ENCODE results near the gene CBLIF.
"Not testable (repeated sequence)": the region's sequence is repeated elsewhere in the genome, so short reads cannot be mapped to it uniquely, and the experiment has no call there.

The CBLIF gene

DNA sequence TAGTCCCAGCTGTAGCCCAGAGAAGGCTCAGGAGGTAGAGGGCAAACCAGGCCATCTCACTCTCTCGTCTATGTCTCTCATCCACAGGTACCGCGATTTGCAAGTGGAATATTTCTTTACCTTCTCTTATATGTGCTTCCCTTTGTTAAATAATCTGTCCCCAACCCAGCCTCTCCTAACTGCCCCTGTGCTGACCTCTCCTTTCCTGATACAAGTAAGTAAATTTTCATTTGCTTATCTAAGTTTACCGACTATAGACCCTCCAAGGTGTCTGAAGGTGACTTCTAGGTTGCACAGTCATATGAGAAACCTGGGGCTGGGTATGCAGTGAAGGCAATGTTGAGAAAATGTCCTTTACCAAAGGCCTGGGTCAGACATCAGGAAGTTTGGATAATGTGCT, at the start of gene CBLIF:
Gene CBLIF (minus strand): TSS at position 101 of the 400 bp plus-strand sequence. CDS start 46 bp downstream, at position 55.
- no peak for DNase-seq (ENCODE audit: low read depth in 1 of 2, low spot score in 1 of 2)
- no peak for TF ChIP-seq JUND (IDR thresholded peaks at IDR 0.05; ENCODE audit: low read depth)
- in situ Hi-C loops (cut with HindIII; ENCODE audit: low pct_unique_long_range_greater_than_20kb, low sequenced_read_pairs) = no loop called here

GRCh38 chr11:59894616-59895015, 49.3 kb upstream of the CBLIF start:
- in situ Hi-C loops (cut with HindIII; ENCODE audit: low pct_unique_long_range_greater_than_20kb, low sequenced_read_pairs) = no loop called here
- TF ChIP-seq JUND (IDR thresholded peaks at IDR 0.05; ENCODE audit: low read depth) = no peak
- no peak for DNase-seq (ENCODE audit: low read depth in 1 of 2, low spot score in 1 of 2)

DNA sequence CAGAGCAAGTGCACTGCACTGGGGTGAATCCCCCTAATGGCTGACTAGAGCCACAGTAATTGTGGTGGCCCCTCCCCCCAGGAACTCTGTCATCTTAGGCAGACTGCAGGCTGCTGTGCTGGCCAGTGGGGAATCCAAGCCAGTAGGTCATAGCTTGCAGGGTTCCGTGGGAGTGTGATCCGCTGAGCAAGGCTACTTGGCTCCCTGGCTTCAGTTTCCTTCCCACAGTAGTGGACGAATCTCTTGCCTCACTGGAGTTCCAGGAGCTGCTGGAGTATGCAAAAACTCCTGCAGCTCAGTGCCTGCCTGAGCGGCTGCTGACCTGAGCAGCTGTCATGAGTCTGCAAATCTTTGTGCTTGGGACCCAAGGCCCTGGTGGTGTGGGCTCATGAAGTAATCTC, 46.5 kb upstream of the CBLIF start:
- DNase-seq (ENCODE audit: low read depth in 1 of 2, low spot score in 1 of 2) = no peak
- in situ Hi-C loops (cut with HindIII; ENCODE audit: low pct_unique_long_range_greater_than_20kb, low sequenced_read_pairs) = no loop called here
- no peak for TF ChIP-seq JUND (IDR thresholded peaks at IDR 0.05; ENCODE audit: low read depth)

DNA sequence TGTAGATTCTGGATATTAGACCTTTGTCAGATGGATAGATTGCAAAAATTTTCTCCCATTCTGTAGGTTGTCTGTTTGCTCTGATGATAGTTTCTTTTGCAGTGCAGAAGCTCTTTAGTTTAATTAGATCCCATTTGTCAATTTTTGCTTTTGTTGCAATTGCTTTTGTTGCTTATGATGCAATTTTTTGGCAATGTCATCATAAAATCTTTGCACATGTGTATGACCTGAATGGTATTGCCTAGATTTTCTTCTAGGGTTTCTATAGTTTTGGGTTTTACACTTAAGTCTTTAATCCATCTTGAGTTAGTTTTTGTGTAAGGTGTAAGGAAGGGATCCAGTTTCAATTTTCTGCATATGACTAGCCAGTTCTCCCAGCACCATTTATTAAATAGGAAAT, 41.9 kb upstream of the CBLIF start:
- DNase-seq (ENCODE audit: low read depth in 1 of 2, low spot score in 1 of 2); in situ Hi-C loops (cut with HindIII; ENCODE audit: low pct_unique_long_range_greater_than_20kb, low sequenced_read_pairs): not testable (repeated sequence)

GRCh38 chr11:59883597-59883996, 38.3 kb upstream of the CBLIF start:
- no peak for TF ChIP-seq JUND (IDR thresholded peaks at IDR 0.05; ENCODE audit: low read depth)
- DNase-seq (ENCODE audit: low read depth in 1 of 2, low spot score in 1 of 2) = no peak
- in situ Hi-C loops (cut with HindIII; ENCODE audit: low pct_unique_long_range_greater_than_20kb, low sequenced_read_pairs) = no loop called here

DNA sequence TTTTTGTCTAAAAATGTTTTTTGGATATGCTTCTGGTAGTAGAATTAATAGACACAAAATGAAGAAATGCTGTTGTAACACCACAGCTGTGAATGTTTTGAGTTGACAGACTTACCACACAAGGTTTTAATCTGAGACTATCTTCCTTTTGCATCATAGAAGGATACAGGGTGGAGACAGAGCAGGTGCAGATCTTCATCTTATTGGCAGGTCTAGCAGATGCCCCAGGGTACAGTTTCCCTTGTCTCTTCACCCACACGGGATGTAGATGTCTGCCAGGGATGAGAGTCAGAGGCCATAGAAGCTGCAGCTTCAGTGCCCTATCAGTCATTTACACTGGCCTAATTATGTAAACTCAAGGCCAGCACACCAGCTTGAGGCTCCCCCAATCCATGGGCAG, 34.3 kb upstream of the CBLIF start:
- no peak for TF ChIP-seq JUND (IDR thresholded peaks at IDR 0.05; ENCODE audit: low read depth)
- no peak for DNase-seq (ENCODE audit: low read depth in 1 of 2, low spot score in 1 of 2)
- in situ Hi-C loops (cut with HindIII; ENCODE audit: low pct_unique_long_range_greater_than_20kb, low sequenced_read_pairs) = no loop called here

DNA sequence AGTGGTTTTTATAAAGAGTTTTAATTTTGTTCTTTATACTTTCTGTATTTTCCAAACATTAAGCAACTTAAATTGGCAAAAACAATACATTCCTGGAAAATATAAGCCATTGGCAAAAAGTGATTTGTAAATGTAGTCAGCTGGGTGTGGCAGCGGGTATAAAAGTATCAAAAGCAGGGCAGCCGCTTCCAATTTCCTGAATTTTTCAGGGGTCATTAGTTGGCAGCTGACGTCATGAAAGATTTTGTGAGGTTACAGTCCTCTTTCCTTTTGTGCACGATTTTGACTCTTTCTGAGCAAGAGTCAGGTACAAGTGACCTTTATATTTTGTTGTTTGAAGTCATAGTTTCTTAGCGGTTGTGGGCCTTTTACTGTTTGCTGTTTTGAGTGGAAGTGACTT, 33.3 kb upstream of the CBLIF start, which contains the start of gene OOSP3:
Gene OOSP3 (plus strand): TSS at position 208 of the 400 bp plus-strand sequence. CDS start 27 bp downstream, at position 235.
- DNase-seq (ENCODE audit: low read depth in 1 of 2, low spot score in 1 of 2) = no peak
- TF ChIP-seq JUND (IDR thresholded peaks at IDR 0.05; ENCODE audit: low read depth) = no peak
- in situ Hi-C loops (cut with HindIII; ENCODE audit: low pct_unique_long_range_greater_than_20kb, low sequenced_read_pairs) = no loop called here

GRCh38 chr11:59877784-59878183, 32.5 kb upstream of the CBLIF start:
- in situ Hi-C loops (cut with HindIII; ENCODE audit: low pct_unique_long_range_greater_than_20kb, low sequenced_read_pairs) = no loop called here
- DNase-seq (ENCODE audit: low read depth in 1 of 2, low spot score in 1 of 2) = no peak
- TF ChIP-seq JUND (IDR thresholded peaks at IDR 0.05; ENCODE audit: low read depth) = no peak

DNA sequence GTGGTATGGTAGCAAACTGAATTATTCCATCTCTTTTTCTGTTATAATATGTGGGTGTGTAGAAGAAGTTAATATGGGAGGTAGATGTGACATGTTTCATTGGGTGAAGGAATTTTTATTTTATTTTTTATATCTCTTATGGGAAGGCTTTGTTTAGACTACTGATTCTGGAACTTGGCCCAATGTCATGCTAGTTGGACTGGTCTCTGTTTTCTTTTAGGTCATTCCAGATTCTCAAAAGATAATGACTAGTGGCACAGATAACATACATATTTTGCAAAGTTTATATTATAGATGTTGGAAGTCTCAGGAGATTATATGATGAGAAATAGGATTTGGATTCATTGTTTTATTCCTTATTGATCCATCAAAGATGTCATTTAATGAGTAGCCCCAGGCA, 32.0 kb upstream of the CBLIF start:
- no peak for DNase-seq (ENCODE audit: low read depth in 1 of 2, low spot score in 1 of 2)
- no peak for TF ChIP-seq JUND (IDR thresholded peaks at IDR 0.05; ENCODE audit: low read depth)
- in situ Hi-C loops (cut with HindIII; ENCODE audit: low pct_unique_long_range_greater_than_20kb, low sequenced_read_pairs) = no loop called here

- TF ChIP-seq JUND (IDR thresholded peaks at IDR 0.05; ENCODE audit: low read depth) = no peak
- DNase-seq (ENCODE audit: low read depth in 1 of 2, low spot score in 1 of 2) = no peak
- in situ Hi-C loops (cut with HindIII; ENCODE audit: low pct_unique_long_range_greater_than_20kb, low sequenced_read_pairs) = no loop called here
Measured at GRCh38 chr11:59875856-59876519, 30.7 kb upstream of the CBLIF start.

DNA sequence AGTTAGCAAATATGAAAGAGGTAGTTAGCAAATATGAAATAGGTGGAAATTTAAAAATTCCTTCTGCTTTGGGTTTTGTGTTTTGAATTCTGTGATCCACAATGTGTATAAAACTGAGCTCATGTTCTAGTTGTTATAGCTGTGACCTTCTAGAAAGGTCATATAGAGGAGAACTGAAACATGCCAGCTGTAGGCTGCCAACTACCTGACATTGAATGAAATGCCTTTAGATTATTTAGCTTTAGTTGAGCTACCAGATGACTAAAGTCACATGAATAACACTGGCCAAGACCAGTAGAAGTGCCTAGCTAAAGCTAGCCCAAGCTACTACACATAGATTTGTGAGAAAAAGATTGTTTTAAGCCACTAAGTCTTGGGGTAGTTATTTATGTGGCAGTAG, 26.8 kb upstream of the CBLIF start:
- in situ Hi-C loops (cut with HindIII; ENCODE audit: low pct_unique_long_range_greater_than_20kb, low sequenced_read_pairs) = no loop called here
- no peak for DNase-seq (ENCODE audit: low read depth in 1 of 2, low spot score in 1 of 2)
- TF ChIP-seq JUND (IDR thresholded peaks at IDR 0.05; ENCODE audit: low read depth) = no peak

DNA sequence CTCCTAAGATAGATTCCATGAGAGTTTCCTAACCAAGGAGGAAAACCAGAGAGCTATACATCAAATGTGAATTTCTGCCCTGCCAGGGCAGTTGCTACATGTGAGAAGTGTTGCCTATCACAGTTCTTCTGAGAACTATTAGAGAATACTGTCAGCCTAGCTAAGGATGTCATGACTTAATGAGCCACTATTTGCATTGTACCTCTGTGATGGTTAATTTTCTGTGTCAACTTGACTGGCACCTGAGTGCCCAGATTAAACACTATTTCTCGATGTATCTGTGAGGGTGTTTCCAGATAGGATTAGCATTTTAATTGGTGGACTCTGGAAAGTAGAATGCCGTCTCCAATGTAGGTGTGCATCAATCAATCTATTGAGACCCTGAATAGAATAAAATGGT, 22.6 kb upstream of the CBLIF start:
- in situ Hi-C loops (cut with HindIII; ENCODE audit: low pct_unique_long_range_greater_than_20kb, low sequenced_read_pairs) = no loop called here
- TF ChIP-seq JUND (IDR thresholded peaks at IDR 0.05; ENCODE audit: low read depth) = no peak
- DNase-seq (ENCODE audit: low read depth in 1 of 2, low spot score in 1 of 2) = no peak

GRCh38 chr11:59866836-59867235, 21.5 kb upstream of the CBLIF start:
- DNase-seq (ENCODE audit: low read depth in 1 of 2, low spot score in 1 of 2) = no peak
- TF ChIP-seq JUND (IDR thresholded peaks at IDR 0.05; ENCODE audit: low read depth) = no peak
- in situ Hi-C loops (cut with HindIII; ENCODE audit: low pct_unique_long_range_greater_than_20kb, low sequenced_read_pairs) = no loop called here

DNA sequence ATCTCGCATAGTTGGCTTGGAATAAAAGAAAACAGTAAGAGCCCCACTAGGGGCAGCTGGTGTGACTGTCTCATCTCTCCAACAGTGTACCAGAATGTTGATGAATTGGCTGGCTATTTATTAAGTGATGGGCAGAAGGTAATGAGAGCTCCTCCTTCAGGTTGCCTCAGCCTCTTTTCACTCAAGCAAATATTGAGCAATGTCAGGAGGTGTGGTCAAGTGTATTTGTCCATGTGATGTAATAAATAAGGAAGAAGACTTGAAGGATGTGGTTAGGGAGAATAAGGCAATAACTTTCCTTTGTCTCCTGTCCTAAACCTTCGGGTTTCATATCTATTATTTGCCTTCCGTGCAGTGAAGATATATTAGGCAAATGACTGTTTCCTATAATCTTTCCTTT, 21.1 kb upstream of the CBLIF start, which contains the start of gene TCN1:
Gene TCN1 (minus strand): TSS at position 91 of the 400 bp plus-strand sequence. CDS start 17 bp downstream, at position 74.
- TF ChIP-seq JUND (IDR thresholded peaks at IDR 0.05; ENCODE audit: low read depth) = no peak
- in situ Hi-C loops (cut with HindIII; ENCODE audit: low pct_unique_long_range_greater_than_20kb, low sequenced_read_pairs) = no loop called here
- peak in 1 of 2 experiments; percentile 73 for DNase-seq (ENCODE audit: low read depth in 1 of 2, low spot score in 1 of 2)
